HepG2 (cell line): ENCODE results near the gene PAQR6. TPM values are rescaled to one million over a fixed set of nuclear protein-coding genes. Genes with fewer than 3 reads are reported as not detected.

Experiments used
- ATAC-seq: fragments of 200-7000 bp; cut with Tn5 transposase; 3 replicates; pipeline ENCODE4 v1.9.1; 2020; ENCODE audit warnings: mild to moderate bottlenecking, moderate library complexity
- BruUV-seq: library from RNA; stranded (reverse); fragments of 400-500 nt; replicated peaks from 2 replicates; lab custom pipeline; 2021; lab: Mats Ljungman, UMichigan
- CTCF ChIA-PET: fragments of 300-600 bp; formaldehyde crosslinking; extraction: SDS; loops from one replicate; lab custom pipeline; 2021; ENCODE audit warnings: low total read pairs, inconsistent platforms, low intra/inter-chr PET ratio; lab: Yijun Ruan, JAX
- POLR2A ChIA-PET: fragments of 350-600 bp; sonication (Branson Sonifier 250); formaldehyde crosslinking; loops from one replicate; lab custom pipeline; 2020; ENCODE audit warnings: antibody characterized with exemption, inconsistent platforms; lab: Yijun Ruan, JAX
- DNase-seq: peaks from one replicate; pipeline ENCODE4 v3.0.0-alpha.2; 2015; ENCODE audit warnings: low spot score
- FAIRE-seq: peaks from 3 replicates; lab custom pipeline; 2011; peaks lifted over from hg19 to GRCh38; lab: Jason Lieb, UNC
- H2AFZ ChIP-seq: one replicate; pipeline ENCODE4 v1.6.1; 2011; ENCODE audit warnings: low read length, inconsistent platforms
- H3K27ac ChIP-seq: fragments of 300-600 bp; 3 replicates; pipeline ENCODE4 v1.8.0; 2011; ENCODE audit warnings: mixed run types, mild to moderate bottlenecking, mixed read lengths, low read length, inconsistent platforms; ENCODE audit not compliant: insufficient read depth; ENCODE audit errors: extremely low read length
- H3K27me3 ChIP-seq, 2 experiments: fragments of 200-600 bp in 1 of 2; 2 replicates in 1 of 2; 3 replicates in 1 of 2; pipeline versions ENCODE4 v1.6.0 to v1.8.0; 2011; ENCODE audit warnings: low read length in 2 of 2, mild to moderate bottlenecking in 2 of 2, moderate library complexity in 2 of 2, inconsistent platforms in 1 of 2; ENCODE audit not compliant: insufficient read depth in 2 of 2, control insufficient read depth in 1 of 2
- H3K36me3 ChIP-seq, 2 experiments: fragments of 200-600 bp in 1 of 2; replicated peaks in 1 of 2; 2 replicates in 1 of 2; 3 replicates in 1 of 2; pipeline versions ENCODE4 v1.5.1 to v1.8.0; 2011; ENCODE audit warnings: low read length in 2 of 2, inconsistent platforms in 1 of 2; ENCODE audit not compliant: insufficient read depth in 2 of 2, control insufficient read depth in 1 of 2
- H3K4me1 ChIP-seq: 2 replicates; pipeline ENCODE4 v1.5.1; 2012; ENCODE audit warnings: low read length, inconsistent platforms; ENCODE audit not compliant: insufficient read depth
- H3K4me2 ChIP-seq: 2 replicates; pipeline ENCODE4 v1.6.0; 2011; ENCODE audit warnings: low read depth, low read length, inconsistent platforms
- H3K4me3 ChIP-seq, 3 experiments: fragments of 200-600 bp in 1 of 3; sonication (generic), shearing (Covaris generic) in 1 of 3; replicated peaks in 1 of 3; 2 replicates each; pipeline ENCODE4 v1.5.1; 2011 to 2016; ENCODE audit warnings: low read length in 3 of 3, inconsistent platforms in 2 of 3, low read depth in 2 of 3, mild to moderate bottlenecking in 2 of 3, control low read depth in 1 of 3, mixed read lengths in 1 of 3; ENCODE audit not compliant: insufficient read depth in 1 of 3
- H3K79me2 ChIP-seq: one replicate; pipeline ENCODE4 v1.6.1; 2011; ENCODE audit warnings: low read length, inconsistent platforms; ENCODE audit not compliant: insufficient read depth
- H3K9ac ChIP-seq: 2 replicates; pipeline ENCODE4 v1.6.0; 2011; ENCODE audit warnings: mild to moderate bottlenecking, low read depth, low read length, inconsistent platforms; ENCODE audit not compliant: insufficient read depth
- H3K9me3 ChIP-seq: 2 replicates; pipeline ENCODE4 v1.5.1; 2012; ENCODE audit warnings: mild to moderate bottlenecking, low read length
- H4K20me1 ChIP-seq: 2 replicates; pipeline ENCODE4 v1.6.0; 2011; ENCODE audit warnings: inconsistent platforms, mild to moderate bottlenecking, low read length, moderate library complexity; ENCODE audit not compliant: insufficient read depth
- ARID5B ChIP-seq: IDR thresholded peaks from 2 replicates; pipeline ENCODE4 v1.4.0; 2020; ENCODE audit warnings: mild to moderate bottlenecking, missing genetic modification reagents
- ATF7 ChIP-seq, 2 experiments: fragments of 450-650 bp in 1 of 2; sonication (generic) in 1 of 2; formaldehyde crosslinking in 1 of 2; IDR thresholded peaks; 2 replicates each; pipeline versions ENCODE4 v1.4.0 to v1.6.1; 2016 to 2020; ENCODE audit warnings: antibody characterized with exemption in 1 of 2, mild to moderate bottlenecking in 1 of 2, missing genetic modification reagents in 1 of 2
- BRCA1 ChIP-seq: sonication (generic); formaldehyde crosslinking; IDR thresholded peaks from 2 replicates; pipeline ENCODE4 v1.4.0; 2020; ENCODE audit warnings: missing genetic modification reagents
- BRD4 ChIP-seq: sonication (generic); formaldehyde crosslinking; IDR thresholded peaks from 2 replicates; pipeline ENCODE4 v1.4.0; 2020; ENCODE audit warnings: missing genetic modification reagents
- FOXO4 ChIP-seq: sonication (generic); formaldehyde crosslinking; conservative IDR thresholded peaks from 2 replicates; pipeline ENCODE4 v1.8.1; 2023; ENCODE audit warnings: missing genetic modification reagents
- HNRNPUL1 ChIP-seq: fragments of 200-400 bp; formaldehyde crosslinking; IDR thresholded peaks from 2 replicates; pipeline ENCODE4 v1.6.1; 2017; ENCODE audit warnings: low read depth, mild to moderate bottlenecking, low read length, moderate library complexity
- NFAT5 ChIP-seq: sonication (generic); formaldehyde crosslinking; IDR thresholded peaks from 2 replicates; pipeline ENCODE4 v1.4.0; 2020; ENCODE audit warnings: missing genetic modification reagents
- RFX3 ChIP-seq: IDR thresholded peaks from 2 replicates; pipeline ENCODE4 v1.6.1; 2016; ENCODE audit warnings: missing biosample characterization, missing genetic modification reagents
- SP140L ChIP-seq: sonication (generic); formaldehyde crosslinking; IDR thresholded peaks from 2 replicates; pipeline ENCODE4 v1.4.0; 2020; ENCODE audit warnings: missing genetic modification reagents, borderline replicate concordance
- ZBTB39 ChIP-seq: sonication (generic); formaldehyde crosslinking; IDR thresholded peaks from 2 replicates; pipeline ENCODE4 v1.5.0; 2020; ENCODE audit warnings: missing genetic modification reagents
- ZSCAN21 ChIP-seq: sonication (generic); formaldehyde crosslinking; IDR thresholded peaks from 2 replicates; pipeline ENCODE4 v1.8.0; 2022; ENCODE audit warnings: mild to moderate bottlenecking, missing genetic modification reagents, moderate library complexity, borderline replicate concordance
- ZZZ3 ChIP-seq: sonication (generic); formaldehyde crosslinking; IDR thresholded peaks from 2 replicates; pipeline ENCODE4 v1.4.0; 2020; ENCODE audit warnings: missing genetic modification reagents, mild to moderate bottlenecking, borderline replicate concordance
- WGBS: methylation state at CpG from one replicate; pipeline ENCODE4 v1.1.6; 2017; ENCODE audit warnings: low lambda C conversion rate; 5-methylcytosine and 5-hydroxymethylcytosine counted together
- in situ Hi-C: cut with HindIII; loops from 2 replicates; pipeline ENCODE4 v1.10.0; 2017; ENCODE audit warnings: low pct_unique_long_range_greater_than_20kb; ENCODE audit not compliant: extremely low pct_ligation_motif_present
- intact Hi-C: fragments of 100-400 bp; cut with micrococcal nuclease; formaldehyde crosslinking; loops from one replicate; pipeline ENCODE4 v1.10.0; 2022; ENCODE audit not compliant: unreplicated experiment
- polyA plus RNA-seq, 8 experiments: library from polyadenylated mRNA; depleted of rRNA in 3 of 8; stranded (reverse) in 7 of 8; unstranded in 1 of 8; fragments of >200 nt; fragmentation: Illumina TruSeq in 4 of 8; extraction: Trizol in 4 of 8; gene quantifications; 2 replicates each; pipeline versions ENCODE4 v1.2.1 to v1.2.3, GENCODE V29; 2011 to 2016; ENCODE audit warnings: low read depth in 4 of 8, missing spikeins in 1 of 8, mixed read lengths in 1 of 8; ENCODE audit not compliant: insufficient read depth in 1 of 8
- total RNA-seq, 5 experiments: library from RNA; depleted of rRNA; stranded (reverse); fragments of >200 nt; fragmentation: Illumina TruSeq; extraction: Trizol; gene quantifications; 2 replicates each; pipeline ENCODE4 v1.2.3, GENCODE V29; 2016; ENCODE audit warnings: low read depth in 1 of 5

Gene PAQR6
- total and polyA plus RNA-seq, 2 of the 13 experiments (the other 11 are each of a cell fraction or from before 2014, with no cell fraction given), result 0.82 to 1.4 TPM

GRCh38 chr1:156279837-156280236 is 32.0 kb upstream of the PAQR6 start:
- H3K4me2 ChIP-seq, result no peak overlapping the region
- peaks cover 50% of the 10 kb centered on the region for H3K79me2 ChIP-seq
- in situ Hi-C loops, result no loop called here
- POLR2A ChIA-PET, result interaction anchor here (1.1 to 7.1 kb wide), 2 partner anchors 15 to 34 kb away, joined by 3 to 115 read pairs; partner anchors contain the start of genes GLMP and VHLL
- H3K4me3 ChIP-seq, result no peak overlapping the region
- FAIRE-seq, result no peak
- H3K27ac ChIP-seq, result no peak overlapping the region
- peaks cover 23 to 53% of the 10 kb centered on the region in 2 experiments for H3K36me3 ChIP-seq
- CTCF ChIA-PET, result no interaction called here
- WGBS, result 100% methylated on average over 3 of the region's 3 CpGs
- DNase-seq, result no peak
- peaks cover 14% of the 10 kb centered on the region for H4K20me1 ChIP-seq
- H3K9ac ChIP-seq, result no peak overlapping the region
- no peaks in the 10 kb centered on the region; a peak in 1 of 5 replicates for H3K27me3 ChIP-seq
- no TSS peak for BruUV-seq
- H3K4me1 ChIP-seq, result peaks cover 33% of the 10 kb centered on the region
- intact Hi-C loops, result no loop called here
- no peak overlapping the region for H2AFZ ChIP-seq
- H3K9me3 ChIP-seq, result no peaks in the 10 kb centered on the region
- no peak for ATAC-seq
- TF ChIP-seq ARID5B (CRISPR knock-in tag), result no peak
- no peak for TF ChIP-seq RFX3
- no peak for TF ChIP-seq BRCA1 (CRISPR knock-in tag)
- no peak for TF ChIP-seq FOXO4 (CRISPR knock-in tag)
- no peak for TF ChIP-seq BRD4 (CRISPR knock-in tag)
- no peak for TF ChIP-seq ZZZ3 (CRISPR knock-in tag)
- no peak for TF ChIP-seq ZBTB39 (CRISPR knock-in tag)
- no peak for TF ChIP-seq NFAT5
- TF ChIP-seq ATF7 (IDR thresholded peaks at IDR 0.05), result no peak
- TF ChIP-seq ATF7 (CRISPR knock-in tag; IDR thresholded peaks at IDR 0.05), result no peak
- TF ChIP-seq SP140L (CRISPR knock-in tag), result no peak
- TF ChIP-seq HNRNPUL1, result no peak
- TF ChIP-seq ZSCAN21 (CRISPR knock-in tag), result no peak
